ENCODE measurements around the gene TNIP1.
A peak's percentile ranks its signal among the peaks of the same experiment; 100 is the strongest.

The TNIP1 gene, protein sequence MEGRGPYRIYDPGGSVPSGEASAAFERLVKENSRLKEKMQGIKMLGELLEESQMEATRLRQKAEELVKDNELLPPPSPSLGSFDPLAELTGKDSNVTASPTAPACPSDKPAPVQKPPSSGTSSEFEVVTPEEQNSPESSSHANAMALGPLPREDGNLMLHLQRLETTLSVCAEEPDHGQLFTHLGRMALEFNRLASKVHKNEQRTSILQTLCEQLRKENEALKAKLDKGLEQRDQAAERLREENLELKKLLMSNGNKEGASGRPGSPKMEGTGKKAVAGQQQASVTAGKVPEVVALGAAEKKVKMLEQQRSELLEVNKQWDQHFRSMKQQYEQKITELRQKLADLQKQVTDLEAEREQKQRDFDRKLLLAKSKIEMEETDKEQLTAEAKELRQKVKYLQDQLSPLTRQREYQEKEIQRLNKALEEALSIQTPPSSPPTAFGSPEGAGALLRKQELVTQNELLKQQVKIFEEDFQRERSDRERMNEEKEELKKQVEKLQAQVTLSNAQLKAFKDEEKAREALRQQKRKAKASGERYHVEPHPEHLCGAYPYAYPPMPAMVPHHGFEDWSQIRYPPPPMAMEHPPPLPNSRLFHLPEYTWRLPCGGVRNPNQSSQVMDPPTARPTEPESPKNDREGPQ

DNA sequence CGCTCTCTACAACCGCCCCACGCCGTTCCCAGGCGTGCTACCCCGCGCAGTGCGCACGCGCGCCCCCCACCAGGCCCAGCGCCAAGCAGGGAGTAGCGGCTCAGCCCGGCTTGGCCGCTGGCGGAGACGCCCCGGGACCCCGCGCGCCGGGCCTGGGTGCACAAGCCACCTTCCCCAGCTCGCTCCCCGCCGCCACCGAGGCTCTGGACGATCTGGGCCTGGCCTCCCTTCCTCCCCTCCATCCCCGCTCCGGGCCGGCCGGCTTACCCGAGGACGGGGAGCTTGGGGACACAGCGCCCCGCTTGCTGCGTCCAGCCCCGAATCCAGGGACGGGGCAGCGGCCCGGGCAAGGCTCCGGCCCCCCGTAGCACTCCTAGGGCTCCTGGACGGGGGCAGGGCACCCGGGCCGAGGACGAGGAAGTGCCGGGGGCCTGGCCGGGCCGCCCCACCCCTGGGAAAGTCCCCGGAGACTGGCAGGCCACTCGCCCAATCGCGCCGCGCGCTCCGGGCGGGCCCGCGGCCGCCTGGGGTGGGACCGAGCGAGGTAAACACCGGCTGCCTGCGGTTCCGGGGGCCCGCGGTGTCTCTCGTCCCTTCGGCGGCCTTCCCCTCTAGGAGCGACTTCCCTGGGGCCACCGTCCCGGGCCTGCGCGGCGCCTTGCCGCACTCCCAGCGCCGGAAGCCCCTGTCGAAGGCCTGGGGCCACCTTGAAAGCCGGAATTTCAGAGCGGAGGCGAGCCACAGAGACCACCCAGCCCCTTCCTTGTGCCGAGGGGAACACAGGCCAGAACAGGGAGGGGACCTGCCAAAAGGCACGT lies at the start of gene TNIP1:
TSS of gene TNIP1 (minus strand) at position 422 of the 818 bp plus-strand sequence. CDS start 15,939 bp downstream, outside the sequence.
- DNase-seq: no peak

DNA sequence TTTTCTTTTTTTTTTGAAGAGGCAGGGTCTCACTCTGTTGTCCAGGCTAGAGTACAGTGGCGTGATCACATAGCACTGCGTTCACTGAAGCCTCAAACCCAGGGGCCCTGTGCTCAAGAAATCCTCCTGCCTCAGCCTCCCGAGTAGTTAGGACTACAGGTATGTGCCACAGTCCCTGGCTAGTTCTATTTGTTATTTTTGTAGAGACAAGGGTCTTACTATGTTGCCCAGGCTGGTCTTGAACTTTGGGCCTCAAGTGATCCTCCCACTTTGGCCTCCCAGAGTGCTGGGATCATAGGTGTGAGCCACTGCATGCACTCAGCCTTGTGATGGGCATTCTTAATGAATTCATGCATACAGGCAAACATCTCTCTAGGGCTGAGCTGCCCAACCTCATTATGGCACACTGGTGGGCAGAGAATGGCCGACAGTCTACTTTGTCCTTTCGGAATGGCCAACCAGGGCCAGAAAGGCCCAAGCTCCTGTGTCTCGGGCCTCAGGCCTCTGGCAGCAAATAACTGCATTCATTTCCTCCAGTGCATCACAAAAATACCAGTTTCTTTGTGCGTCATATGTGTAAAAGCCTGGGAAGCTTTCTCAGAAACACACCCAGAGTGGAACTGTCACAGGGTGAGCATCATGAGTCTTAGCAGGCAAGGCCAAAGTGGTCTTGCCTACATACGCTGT lies 49.5 kb upstream of the TNIP1 start:
- no peak for DNase-seq

DNA sequence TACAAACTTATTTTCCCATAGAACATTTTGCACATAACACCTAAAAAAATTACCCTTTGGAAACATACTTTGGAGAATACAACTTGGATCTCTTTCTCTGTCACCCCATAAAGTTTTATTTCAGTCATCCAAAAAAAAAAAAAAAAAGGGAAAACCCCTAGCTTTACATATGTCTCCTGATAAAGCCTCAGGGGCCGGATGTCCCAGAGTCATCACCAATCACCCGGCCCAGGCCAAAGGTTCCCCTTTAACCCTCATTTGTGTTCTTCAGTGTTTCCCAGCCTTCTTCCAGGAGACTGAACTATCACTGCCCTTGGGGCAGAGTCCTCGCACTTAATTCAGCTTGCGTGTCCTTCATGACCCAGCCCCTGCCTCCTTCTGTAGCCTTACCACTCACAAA lies 48.0 kb upstream of the TNIP1 start:
- DNase-seq: no peak

DNA sequence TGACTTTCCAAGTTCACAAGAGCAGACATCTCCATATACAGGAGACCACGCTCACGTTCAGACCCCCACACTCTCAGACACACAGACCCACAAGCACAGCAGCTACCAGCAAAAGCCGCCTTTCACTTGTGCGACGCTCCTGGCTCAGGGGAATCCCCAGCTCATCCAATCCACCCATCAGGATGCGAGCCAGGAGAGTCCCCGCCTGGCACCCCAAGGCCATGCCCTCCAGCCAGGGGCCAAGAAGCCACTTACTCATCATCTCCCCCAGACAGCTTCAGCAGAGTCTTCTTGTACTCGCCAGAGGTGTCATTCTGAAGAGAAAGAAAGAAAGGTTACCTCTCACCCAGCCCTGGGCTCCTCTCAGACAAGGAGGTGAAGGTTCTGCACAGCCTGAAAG lies 47.1 kb upstream of the TNIP1 start:
- DNase-seq: no peak

DNA sequence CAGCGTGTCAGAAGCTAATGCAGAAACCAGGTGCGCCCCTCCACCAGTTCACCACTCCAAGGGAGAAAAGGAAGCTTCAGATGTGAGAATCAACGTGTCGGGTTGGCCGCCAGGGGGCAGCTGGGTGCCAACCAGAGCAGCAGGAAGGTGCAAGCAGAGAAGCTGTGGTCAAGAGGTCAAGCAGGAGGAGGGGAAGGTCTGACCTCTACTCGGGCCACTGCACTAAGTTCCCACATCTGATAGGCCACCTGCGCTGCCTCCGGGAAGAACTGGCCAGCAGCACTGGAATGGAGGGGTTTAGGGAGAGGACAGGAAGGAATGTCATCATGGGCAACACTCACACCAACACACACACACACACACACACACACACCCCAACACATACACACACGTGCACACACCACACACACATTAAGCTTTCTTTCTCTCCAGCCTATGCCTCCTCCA lies 45.4 kb upstream of the TNIP1 start:
- no peak for DNase-seq

DNA sequence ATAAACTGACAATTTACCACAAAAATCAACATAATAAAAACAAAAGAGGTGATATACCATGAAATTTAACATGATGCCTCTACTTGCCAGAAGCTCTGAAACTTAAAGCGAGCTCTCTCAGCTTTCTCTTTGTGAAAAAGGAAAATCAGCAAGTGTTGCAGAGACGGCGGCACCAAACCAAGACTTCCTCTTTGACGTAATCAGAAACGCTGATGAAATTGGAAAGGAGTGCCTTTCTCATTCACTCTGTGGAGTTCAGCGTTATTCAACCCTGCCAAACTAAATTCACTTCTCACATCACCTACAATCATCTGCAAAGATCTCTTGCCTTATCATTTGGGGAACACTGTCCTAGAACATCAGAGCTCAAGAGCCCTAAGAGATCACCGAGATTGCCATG lies 44.6 kb upstream of the TNIP1 start:
- no peak for DNase-seq

DNA sequence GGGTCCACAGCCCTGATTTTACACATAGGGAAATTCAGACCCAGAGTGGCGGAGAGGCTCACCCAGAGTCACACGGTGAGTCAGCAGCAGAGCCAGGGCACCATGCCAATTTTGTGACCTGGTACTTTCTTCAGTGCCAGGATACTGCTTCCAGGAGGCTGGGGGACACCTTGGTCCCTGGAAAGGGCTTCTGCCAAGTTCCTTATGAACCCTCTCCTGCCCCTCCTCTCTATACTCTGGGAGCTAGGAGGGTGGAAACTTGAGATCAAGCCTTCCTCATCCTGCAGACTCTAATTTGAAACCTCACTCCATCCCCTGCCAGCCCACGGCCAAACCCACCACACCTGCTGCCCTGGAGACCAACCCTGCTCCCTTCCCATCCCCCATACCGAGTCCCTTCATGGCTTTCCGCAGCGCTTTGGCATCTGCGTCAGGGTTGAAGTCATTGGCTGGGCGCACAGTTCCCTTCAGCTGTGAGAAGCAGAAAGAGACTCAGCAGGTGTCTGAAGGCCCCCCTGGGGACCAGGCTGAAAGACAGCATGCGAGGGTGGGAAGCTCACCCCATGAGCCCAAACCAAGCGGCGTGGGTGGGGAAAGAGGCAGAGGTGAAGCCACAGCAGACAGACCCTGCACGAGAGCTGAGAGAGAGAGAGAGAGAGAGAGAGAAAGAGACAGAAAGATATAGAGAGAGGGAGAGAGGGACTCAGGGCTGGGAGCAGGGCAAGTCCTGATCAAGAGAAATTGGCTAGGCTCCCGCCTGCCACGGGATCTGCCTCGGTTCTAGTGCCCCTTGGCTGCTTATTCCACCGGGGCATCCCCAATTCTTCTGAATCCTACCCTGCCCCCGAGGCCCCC lies 43.3 kb upstream of the TNIP1 start:
- DNase-seq: peak; percentile 35

DNA sequence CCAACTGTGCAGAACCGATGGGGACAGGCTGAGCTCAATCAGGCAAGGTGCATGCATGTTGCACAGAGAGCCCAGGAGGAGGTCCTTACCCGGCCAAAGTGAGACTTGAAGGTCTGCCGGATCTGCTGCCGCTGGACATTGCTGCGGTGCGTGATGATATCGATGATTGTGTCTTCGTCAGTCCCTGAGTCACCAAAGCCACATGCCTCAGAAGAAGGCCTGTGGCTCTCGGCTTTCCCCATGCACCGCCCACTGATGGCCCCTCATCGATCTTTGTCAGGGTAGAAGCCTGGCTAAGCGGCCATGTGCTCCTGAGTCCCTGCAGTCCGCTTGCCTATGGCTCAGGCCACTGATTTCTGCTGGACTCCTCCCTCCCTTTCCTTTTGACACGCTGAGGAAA lies 42.0 kb upstream of the TNIP1 start:
- DNase-seq: no peak

DNA sequence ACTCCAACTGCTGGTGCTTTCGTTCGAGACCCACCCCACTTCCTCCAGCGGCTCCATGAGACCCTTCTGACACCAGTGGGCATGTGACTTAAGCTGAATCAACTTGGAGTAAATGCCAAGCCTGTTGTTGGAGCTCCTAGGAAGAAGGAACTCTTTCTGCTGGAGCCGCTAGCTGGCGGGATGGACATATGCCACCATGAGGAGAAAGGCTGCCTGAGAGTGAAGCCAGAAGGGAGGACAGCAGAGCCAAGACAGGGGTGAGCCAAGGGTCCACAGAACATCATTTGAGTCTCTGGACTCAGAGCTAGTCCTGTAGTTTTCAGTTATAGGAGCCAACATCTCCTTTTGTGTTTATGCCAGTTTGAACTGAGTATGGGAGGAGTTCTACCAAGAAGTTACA lies 40.8 kb upstream of the TNIP1 start:
- no peak for DNase-seq

DNA sequence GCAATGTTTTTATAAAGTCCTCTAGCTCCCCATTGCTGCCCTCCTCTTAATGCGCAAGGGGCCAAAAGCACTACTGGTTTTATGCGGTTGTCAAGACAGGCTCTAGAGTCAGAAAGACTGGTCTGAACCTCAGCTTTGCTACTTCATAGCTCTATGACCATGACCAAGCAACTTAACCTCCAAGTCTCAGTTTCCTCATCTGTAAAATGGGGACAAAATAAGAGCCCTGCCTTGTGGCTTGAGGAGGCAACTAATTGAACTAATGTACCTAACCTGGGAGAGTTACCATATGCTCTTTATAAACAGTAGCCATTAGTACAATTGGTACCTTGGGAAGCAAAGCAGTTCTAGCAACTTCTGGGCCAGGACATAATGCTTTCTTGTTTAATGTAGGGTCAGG lies 40.3 kb upstream of the TNIP1 start:
- no peak for DNase-seq

DNA sequence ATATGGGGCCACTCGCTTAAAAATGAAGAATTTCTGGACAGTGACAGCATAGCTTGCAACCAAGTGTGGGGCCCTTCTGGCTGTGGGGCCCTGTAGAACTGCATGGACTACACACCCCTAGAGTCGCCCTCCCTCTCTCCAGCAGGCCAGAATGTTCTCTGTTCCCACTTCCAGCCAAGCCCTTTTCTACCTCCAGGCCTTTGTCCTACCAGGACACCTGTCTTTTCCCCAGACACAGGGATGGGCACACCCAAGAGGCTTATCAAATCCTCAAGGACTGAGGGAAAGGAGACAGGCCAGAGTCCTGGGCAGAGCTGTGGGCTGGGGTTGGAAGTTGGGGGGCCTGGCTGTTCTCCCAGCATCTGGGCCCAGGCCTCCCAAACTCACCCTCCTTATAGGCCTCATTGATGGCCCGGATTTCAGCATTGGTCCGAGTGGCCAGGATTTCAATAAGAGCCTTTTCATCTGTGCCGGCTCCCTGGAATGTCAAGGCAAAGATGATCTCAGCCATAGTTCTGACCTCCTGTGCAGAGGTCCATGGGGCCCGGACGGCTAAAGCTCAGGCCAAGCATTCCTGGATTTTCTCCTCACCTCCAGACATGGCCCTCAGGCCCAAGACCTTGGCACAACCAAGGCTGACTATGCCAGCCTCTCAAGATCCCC lies 38.2 kb upstream of the TNIP1 start:
- no peak for DNase-seq

DNA sequence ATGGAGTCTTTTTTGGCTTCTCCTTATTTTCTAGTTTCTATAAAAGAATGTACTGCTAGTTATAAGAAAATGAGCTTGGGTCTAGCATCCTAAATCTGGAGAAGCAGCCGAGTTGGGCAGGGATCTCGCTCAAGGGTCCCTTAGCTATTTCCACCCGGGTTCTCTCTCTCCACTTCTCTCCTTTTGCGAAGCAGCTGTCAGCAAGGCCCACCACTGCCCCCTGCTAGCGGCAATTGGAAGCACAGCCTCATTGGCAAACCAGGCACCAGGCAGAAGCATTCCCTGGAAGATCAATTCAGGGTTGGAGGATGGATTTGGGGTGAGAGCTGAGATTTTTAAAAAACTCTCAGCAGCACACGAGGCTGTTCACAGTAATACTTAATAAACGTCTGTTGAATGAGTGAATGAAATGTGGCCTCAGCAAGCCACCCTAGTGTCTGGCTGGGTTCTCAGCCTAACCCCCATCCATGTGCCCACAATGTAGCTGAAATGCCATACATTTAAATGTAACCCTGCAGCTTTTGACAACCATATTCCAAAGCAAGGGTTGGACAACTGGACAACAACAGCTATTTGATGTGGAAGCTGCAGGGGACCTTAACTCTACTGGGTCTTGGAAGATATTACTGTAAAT lies 34.6 kb upstream of the TNIP1 start:
- no peak for DNase-seq

DNA sequence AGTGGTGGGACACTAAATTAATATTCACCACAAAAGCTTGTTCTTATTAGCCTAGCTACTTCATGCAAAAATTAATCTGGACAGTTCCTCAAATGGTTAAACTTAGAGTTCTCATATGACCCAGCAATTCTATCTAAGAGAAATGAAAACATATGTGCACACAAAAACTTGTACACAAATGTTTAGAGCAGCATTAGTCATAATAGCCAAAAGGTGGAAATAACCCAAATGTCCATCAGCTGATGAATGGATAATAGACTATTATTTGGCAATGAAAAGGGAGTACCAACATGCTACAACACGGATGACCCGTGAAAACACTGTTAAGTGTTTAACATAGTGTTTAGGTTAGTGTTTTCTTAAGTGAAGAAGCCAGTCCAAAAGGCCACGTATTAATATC lies 32.8 kb upstream of the TNIP1 start:
- DNase-seq: no peak

DNA sequence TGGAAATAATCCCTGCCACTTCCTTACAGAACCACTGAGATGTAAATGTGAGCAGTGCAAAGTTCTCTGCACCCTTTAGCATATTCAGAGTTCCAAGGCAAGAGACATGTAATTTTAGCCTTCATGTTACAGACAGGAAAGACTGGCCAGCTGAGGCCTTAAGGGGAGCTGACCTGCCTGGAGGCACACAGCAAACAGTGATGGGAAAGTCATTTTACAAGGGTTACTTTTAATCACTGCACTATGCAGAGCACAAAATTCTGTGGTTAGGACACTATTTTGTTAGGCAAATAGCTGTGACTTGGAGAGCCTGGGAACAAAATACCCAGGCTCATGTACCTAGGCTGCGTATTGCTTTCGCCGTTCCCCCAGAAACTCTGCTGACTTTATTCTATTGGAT lies 30.2 kb upstream of the TNIP1 start:
- DNase-seq: no peak

DNA sequence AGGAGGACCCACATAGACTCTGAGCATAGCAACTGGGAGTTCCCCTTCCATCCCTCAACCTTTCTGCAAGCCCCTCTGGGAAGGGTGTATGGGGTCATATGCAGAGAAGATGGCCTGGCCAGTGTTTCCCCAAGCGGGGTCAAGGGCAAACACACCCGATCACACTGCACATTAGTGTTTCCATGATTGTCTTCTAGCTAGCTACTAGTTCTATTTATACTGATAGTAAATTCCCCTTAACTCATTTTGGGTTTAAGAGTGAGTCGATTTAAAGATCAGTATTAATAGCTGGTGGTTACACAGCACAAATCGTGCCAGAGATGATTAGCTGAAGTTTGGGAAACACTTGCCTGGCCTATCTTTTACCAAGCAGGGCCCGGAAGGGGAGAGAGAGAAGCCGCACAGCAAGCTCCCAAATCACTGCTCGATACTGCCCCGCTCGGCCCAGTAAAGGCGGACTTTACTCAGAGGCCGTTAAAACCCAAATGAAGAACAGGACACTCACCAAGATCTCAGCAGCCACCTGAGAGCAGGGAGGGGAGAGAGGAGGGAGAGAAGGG lies 29.4 kb upstream of the TNIP1 start:
- DNase-seq: no peak

DNA sequence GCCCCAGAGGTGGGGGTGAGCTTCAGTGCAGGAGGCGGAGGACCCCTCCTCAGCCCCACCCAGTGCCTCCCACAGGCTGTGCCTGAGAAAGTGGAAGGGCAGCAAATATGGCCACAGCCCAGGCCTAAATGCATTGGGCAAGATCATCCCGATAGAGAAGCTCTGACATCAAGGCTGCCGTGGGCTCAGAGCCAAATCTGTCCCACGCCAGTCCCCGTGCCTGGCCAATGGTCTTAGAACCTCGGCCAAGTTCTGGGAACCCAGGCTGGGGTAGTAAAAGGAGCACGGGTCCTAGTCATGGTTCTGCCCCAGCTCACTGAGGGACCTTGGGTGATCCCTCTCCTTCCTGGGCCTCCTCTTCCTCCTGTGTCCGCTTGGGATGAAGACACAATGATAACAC lies 27.7 kb upstream of the TNIP1 start:
- no peak for DNase-seq

DNA sequence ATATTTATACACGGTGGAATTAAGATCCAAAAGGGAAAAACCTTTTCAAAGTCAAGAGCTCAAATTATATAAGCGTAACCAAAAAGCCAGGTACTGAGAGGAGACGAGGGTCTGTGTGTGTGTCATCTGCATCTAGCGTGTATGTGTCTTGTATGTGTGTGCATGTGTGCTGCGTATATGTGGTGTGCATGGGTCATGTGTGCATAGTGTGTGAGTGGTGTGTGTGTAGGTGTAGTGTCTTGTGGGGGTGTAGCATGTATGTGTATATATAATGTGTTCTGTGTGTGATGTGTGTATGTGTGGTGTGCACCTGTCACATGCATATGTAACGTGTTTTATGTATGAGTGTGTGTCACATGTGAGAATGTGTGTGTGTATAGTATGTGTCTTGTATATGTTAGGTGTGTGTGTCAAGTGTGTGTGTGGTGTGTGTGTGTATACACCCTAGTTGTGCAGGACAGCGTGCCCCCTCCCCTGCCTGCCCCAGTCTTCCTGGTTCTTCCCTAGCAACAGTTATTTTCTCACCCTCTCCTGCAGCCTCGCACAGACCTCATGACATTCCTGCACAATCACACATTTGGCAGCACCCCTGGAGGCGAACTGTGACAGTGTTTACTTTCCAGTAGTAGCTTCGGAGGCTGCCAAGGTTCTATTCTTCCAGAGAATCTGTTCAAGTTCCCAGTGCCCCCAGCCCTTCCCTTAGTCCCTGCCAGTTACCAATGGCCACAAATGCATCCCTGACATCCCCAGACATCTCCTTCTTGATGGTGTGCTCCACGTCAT lies 27.1 kb upstream of the TNIP1 start:
- no peak for DNase-seq

DNA sequence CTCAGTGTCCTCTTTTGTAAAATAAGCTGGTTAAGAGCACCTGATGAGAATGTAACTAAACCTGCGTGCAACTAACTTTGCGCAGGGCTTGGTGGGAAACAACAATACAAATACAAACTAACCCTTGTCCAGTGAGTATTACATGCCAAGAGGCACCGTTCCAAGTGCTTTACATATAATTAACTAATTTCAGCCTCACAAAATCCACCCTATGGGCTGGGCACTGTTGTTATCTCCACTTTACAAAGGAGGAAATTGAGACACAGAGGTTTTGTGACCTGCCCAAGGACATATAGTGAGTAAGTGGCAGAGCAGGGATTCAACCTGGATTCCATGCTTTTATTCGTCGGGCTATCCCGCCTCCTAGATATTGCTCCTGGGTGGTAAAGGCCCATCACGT lies 26.2 kb upstream of the TNIP1 start:
- DNase-seq: no peak

DNA sequence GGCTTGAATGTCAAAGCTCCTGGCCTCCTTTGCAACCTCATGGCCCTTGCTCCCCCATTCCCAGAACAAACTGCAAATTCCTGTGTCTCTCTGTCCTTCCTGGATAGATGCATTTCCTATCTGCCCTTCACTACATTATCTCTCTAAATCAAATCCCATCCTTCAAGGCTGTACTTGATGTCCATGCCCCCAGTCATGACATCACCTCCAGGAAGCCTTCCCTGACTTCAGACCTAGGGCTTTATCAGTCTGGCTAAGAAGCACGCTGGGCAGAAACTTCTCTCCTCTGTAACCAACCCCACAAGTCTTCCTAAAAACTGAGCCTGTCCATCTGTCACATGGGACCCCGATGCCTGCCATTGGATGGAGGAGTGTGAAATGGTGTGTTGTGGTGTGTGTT lies 25.7 kb upstream of the TNIP1 start:
- DNase-seq: no peak

DNA sequence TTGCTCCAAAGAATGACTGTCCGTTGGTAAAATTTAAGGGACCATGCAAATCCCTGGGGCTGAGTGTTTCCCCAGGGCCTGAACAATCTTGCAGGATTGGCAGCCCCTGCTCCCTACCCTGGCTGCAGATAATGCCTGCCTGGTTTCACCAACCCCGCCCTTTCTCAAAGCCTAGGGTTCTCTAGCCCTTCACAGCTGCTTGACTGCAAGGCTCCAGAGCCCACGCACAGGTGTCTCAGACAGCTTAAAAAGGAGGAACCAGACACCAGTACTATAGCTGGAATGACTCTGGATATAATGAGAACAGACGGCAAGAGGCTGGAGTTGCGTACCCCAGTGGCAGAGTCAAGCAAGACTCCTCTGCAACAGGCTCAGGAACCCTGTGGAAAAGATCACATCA lies 25.2 kb upstream of the TNIP1 start:
- no peak for DNase-seq
